B cell (primary cell): ENCODE data around the gene DYDC2. TPM values are rescaled to one million over a fixed set of nuclear protein-coding genes. Genes with fewer than 3 reads are reported as not detected.

Experiments used
- ATAC-seq: fragments of 200-7000 bp; cut with Tn5 transposase; one replicate; pipeline ENCODE4 v1.10.0; 2021; ENCODE audit warnings: low read depth, mild to moderate bottlenecking, moderate number of reproducible peaks, moderate library complexity
- CTCF ChIA-PET: fragments of 350-600 bp; sonication (Branson Sonifier 250); formaldehyde crosslinking; loops from one replicate; lab custom pipeline; 2021; ENCODE audit warnings: antibody characterized with exemption, inconsistent platforms; lab: Charles Lee
- POLR2A ChIA-PET: fragments of 350-600 bp; sonication (Branson Sonifier 250); formaldehyde crosslinking; loops from one replicate; lab custom pipeline; 2021; ENCODE audit warnings: antibody characterized with exemption; lab: Charles Lee
- DNase-seq: peaks from one replicate; pipeline ENCODE4 v3.0.0; 2013
- H2AFZ ChIP-seq: 2 replicates; pipeline ENCODE4 v1.6.1; 2012; ENCODE audit warnings: mild to moderate bottlenecking, low read depth, low read length; ENCODE audit not compliant: insufficient read depth, poor library complexity, severe bottlenecking
- H3K27ac ChIP-seq, 2 donors: 1 replicate in 1 of 2; 2 replicates in 1 of 2; pipeline ENCODE4 v1.5.1; 2012 to 2013; ENCODE audit warnings: low read length in 2 of 2, mild to moderate bottlenecking in 2 of 2, moderate library complexity in 1 of 2
- H3K27me3 ChIP-seq, 4 experiments: fragments of 200-600 bp in 1 of 4; sonication (generic) in 1 of 4; replicated peaks in 1 of 4; 1 replicate in 2 of 4; 2 replicates in 2 of 4; pipeline versions ENCODE4 v1.6.1 to v1.7.0; 2013 to 2016; ENCODE audit warnings: low read length in 3 of 4, mild to moderate bottlenecking in 2 of 4, mixed read lengths in 1 of 4, moderate library complexity in 1 of 4; ENCODE audit not compliant: insufficient read depth in 4 of 4, control insufficient read depth in 3 of 4; ENCODE audit errors: control extremely low read depth in 1 of 4
- H3K36me3 ChIP-seq, 2 experiments: replicated peaks in 1 of 2; 1 replicate in 1 of 2; 2 replicates in 1 of 2; pipeline versions ENCODE4 v1.6.1 to v1.7.1; 2013; ENCODE audit warnings: low read length in 1 of 2; ENCODE audit not compliant: insufficient read depth in 2 of 2, control insufficient read depth in 1 of 2; ENCODE audit errors: control extremely low read depth in 1 of 2, extremely low read depth in 1 of 2
- H3K4me1 ChIP-seq, 2 donors: fragments of 200-600 bp in 1 of 2; sonication (generic) in 1 of 2; 1 replicate in 1 of 2; 2 replicates in 1 of 2; pipeline versions ENCODE4 v1.5.1 to v1.6.1; 2013 to 2017; ENCODE audit warnings: low read length in 2 of 2; ENCODE audit not compliant: control insufficient read depth in 2 of 2, insufficient read depth in 2 of 2
- H3K4me2 ChIP-seq: replicated peaks from 2 replicates; pipeline ENCODE3; 2012; ENCODE audit warnings: mild to moderate bottlenecking, low read depth, low read length; ENCODE audit not compliant: poor library complexity, severe bottlenecking
- H3K4me3 ChIP-seq, 5 experiments: fragments of 200-600 bp in 1 of 5; sonication (generic) in 1 of 5; 1 replicate in 3 of 5; 2 replicates in 2 of 5; pipeline versions ENCODE4 v1.5.1 to v1.7.0; 2011 to 2016; ENCODE audit warnings: low read length in 4 of 5, mild to moderate bottlenecking in 4 of 5, low read depth in 2 of 5, control low read depth in 1 of 5, moderate library complexity in 1 of 5; ENCODE audit not compliant: insufficient read depth in 1 of 5; ENCODE audit errors: control extremely low read depth in 1 of 5, extremely low read depth in 1 of 5
- H3K79me2 ChIP-seq: fragments of 200-600 bp; sonication (generic); one replicate; pipeline ENCODE4 v1.6.0; 2016; ENCODE audit warnings: low read length; ENCODE audit not compliant: control insufficient read depth, insufficient read depth
- H3K9ac ChIP-seq: fragments of 200-600 bp; sonication (generic); 2 replicates; pipeline ENCODE4 v1.6.1; 2017; ENCODE audit warnings: mild to moderate bottlenecking, low read length, moderate library complexity
- H3K9me3 ChIP-seq, 3 donors: one replicate each; pipeline versions ENCODE4 v1.6.1 to v1.7.1; 2013; ENCODE audit warnings: low read length in 2 of 3; ENCODE audit not compliant: control insufficient read depth in 2 of 3, insufficient read depth in 1 of 3; ENCODE audit errors: control extremely low read depth in 1 of 3
- H4K20me1 ChIP-seq: 2 replicates; pipeline ENCODE4 v1.6.0; 2012; ENCODE audit warnings: mild to moderate bottlenecking, low read length; ENCODE audit not compliant: insufficient read depth, control insufficient read depth, poor library complexity, severe bottlenecking
- H3K27ac Mint-ChIP-seq: one replicate; pipeline ENCODE4 v1.8.0; 2021; ENCODE audit warnings: mixed read lengths
- H3K27me3 Mint-ChIP-seq: one replicate; pipeline ENCODE4 v1.8.0; 2021; ENCODE audit warnings: mixed read lengths
- H3K4me1 Mint-ChIP-seq: one replicate; pipeline ENCODE4 v1.8.0; 2021; ENCODE audit warnings: mixed read lengths
- H3K4me3 Mint-ChIP-seq: one replicate; pipeline ENCODE4 v1.8.0; 2021; ENCODE audit warnings: mixed read lengths
- H3K9me3 Mint-ChIP-seq: one replicate; pipeline ENCODE4 v1.8.0; 2022; ENCODE audit warnings: mixed read lengths; ENCODE audit not compliant: insufficient read depth
- EZH2 ChIP-seq: IDR thresholded peaks from 2 replicates; pipeline ENCODE4 v1.6.1; 2012; ENCODE audit warnings: borderline replicate concordance, low read depth, mild to moderate bottlenecking, moderate library complexity, low read length; ENCODE audit not compliant: insufficient read depth, poor library complexity, severe bottlenecking
- WGBS: methylation state at CpG from one replicate; pipeline ENCODE4 v1.1.5; 2013; ENCODE audit warnings: missing lambda C conversion rate; ENCODE audit not compliant: insufficient coverage; 5-methylcytosine and 5-hydroxymethylcytosine counted together
- intact Hi-C: fragments of 100-400 bp; cut with micrococcal nuclease; formaldehyde crosslinking; loops from one replicate; pipeline ENCODE4 v1.10.0; 2022
- polyA plus RNA-seq: library from polyadenylated mRNA; depleted of rRNA; stranded (reverse); fragments of >200 nt; gene quantifications from 2 replicates; pipeline ENCODE4 v1.2.3, GENCODE V29; 2012
- total RNA-seq, 2 donors: library from RNA; stranded (reverse); fragments of 120-200 nt in 1 of 2; gene quantifications; 1 replicate in 1 of 2; 2 replicates in 1 of 2; pipeline versions ENCODE4 v1.2.3 to v1.2.4, GENCODE V29; 2013 to 2022
- TF ChIP-seq, protein P1 (sequence below): fragments of 200-600 bp; IDR thresholded peaks from one replicate; pipeline ENCODE4 v1.8.0; 2022; ENCODE audit warnings: antibody characterized with exemption, mild to moderate bottlenecking

DYDC2 gene
- total and polyA plus RNA-seq, 2 donors (not counting 1 experiment from before 2014, with no cell fraction given) = not detected

DNA sequence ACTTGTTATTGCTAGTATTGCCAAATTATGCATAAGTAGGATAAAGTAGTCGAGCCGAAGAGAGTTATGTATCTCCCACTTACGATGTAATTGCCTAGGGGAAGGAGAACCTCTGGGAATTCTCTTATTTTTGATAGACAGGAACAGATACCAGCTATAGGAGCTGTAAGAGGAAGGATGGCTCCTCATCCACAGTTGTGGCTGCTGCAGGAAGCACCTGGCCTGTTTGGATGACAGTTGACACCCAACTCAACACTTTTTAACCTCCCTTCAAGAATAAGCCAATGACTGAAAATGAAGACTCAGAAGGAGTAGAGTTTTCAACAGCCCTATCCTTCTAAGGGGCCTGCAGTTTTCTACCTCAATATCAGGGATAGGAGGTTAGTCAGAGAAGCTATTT lies 6.3 kb upstream of the DYDC2 start:
- TF ChIP-seq EZH2 = no peak
- TF ChIP-seq, protein P1, sequence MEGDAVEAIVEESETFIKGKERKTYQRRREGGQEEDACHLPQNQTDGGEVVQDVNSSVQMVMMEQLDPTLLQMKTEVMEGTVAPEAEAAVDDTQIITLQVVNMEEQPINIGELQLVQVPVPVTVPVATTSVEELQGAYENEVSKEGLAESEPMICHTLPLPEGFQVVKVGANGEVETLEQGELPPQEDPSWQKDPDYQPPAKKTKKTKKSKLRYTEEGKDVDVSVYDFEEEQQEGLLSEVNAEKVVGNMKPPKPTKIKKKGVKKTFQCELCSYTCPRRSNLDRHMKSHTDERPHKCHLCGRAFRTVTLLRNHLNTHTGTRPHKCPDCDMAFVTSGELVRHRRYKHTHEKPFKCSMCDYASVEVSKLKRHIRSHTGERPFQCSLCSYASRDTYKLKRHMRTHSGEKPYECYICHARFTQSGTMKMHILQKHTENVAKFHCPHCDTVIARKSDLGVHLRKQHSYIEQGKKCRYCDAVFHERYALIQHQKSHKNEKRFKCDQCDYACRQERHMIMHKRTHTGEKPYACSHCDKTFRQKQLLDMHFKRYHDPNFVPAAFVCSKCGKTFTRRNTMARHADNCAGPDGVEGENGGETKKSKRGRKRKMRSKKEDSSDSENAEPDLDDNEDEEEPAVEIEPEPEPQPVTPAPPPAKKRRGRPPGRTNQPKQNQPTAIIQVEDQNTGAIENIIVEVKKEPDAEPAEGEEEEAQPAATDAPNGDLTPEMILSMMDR = no peak
- intact Hi-C loops = no loop called here

DNA sequence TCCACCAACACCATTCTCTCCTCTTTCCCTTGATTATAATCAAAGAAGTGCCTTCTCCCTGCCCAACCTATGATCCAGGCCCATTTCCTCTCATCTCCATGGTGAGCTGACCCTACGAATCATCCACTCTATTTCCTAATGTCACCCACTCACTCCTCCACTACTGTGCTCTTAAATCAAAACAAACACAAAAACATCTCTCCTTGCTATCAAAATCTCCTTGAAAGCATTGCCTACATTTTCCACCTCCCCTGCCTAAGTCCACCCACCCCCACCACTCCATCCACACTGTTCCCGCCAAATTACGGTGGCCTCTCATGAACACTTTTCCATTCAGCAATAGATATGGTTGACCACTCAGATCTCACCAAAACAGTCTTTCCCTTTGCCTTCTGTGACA lies 5.4 kb upstream of the DYDC2 start:
- no peak for TF ChIP-seq EZH2
- TF ChIP-seq, protein P1 = no peak
- Histone ChIP-seq H4K20me1 (no peaks in the 10 kb centered on the region), H3K9ac (no peak overlapping the region), H3K9me3 (no peaks in the 10 kb centered on the region), H3K27me3 (peaks cover 0 to 6% (median 2%) of the 10 kb centered on the region in 4 experiments), H3K79me2 (no peaks in the 10 kb centered on the region), H3K4me1 (peaks cover 1 to 2% of the 10 kb centered on the region in 2 donors), H2AFZ (no peak overlapping the region), H3K4me2 (no peak overlapping the region), H3K27ac (no peak overlapping the region), H3K4me3 (no peak overlapping the region), H3K36me3 (no peaks in the 10 kb centered on the region)
- peaks cover 41% of the 10 kb centered on the region for H3K27me3 Mint-ChIP-seq
- CTCF ChIA-PET = no interaction called here
- 93% methylated on average over 3 of the region's 3 CpGs for WGBS
- H3K4me3 Mint-ChIP-seq = no peak overlapping the region
- ATAC-seq (no peak), DNase-seq (no peak)
- peaks cover 5% of the 10 kb centered on the region for H3K4me1 Mint-ChIP-seq
- intact Hi-C loops = no loop called here
- H3K9me3 Mint-ChIP-seq = no peaks in the 10 kb centered on the region
- POLR2A ChIA-PET = no interaction called here
- H3K27ac Mint-ChIP-seq = no peak overlapping the region

More for the DNA sequence above, 6.3 kb upstream of the DYDC2 start:
- Histone ChIP-seq H3K9me3 (no peaks in the 10 kb centered on the region), H3K79me2 (no peaks in the 10 kb centered on the region), H4K20me1 (no peaks in the 10 kb centered on the region), H3K4me3 (no peak overlapping the region), H3K27me3 (peaks cover 0 to 3% (median 1%) of the 10 kb centered on the region in 4 experiments), H3K27ac (no peak overlapping the region), H3K4me1 (no peaks in the 10 kb centered on the region), H3K9ac (no peak overlapping the region), H3K4me2 (no peak overlapping the region), H3K36me3 (no peaks in the 10 kb centered on the region), H2AFZ (no peak overlapping the region)
- Mint-ChIP-seq H3K4me1 (no peaks in the 10 kb centered on the region), H3K9me3 (no peaks in the 10 kb centered on the region), H3K4me3 (no peak overlapping the region), H3K27me3 (peaks cover 35% of the 10 kb centered on the region), H3K27ac (no peak overlapping the region)
- ChIA-PET CTCF (no interaction called here), POLR2A (no interaction called here)
- DNase-seq (no peak), ATAC-seq (no peak)
- WGBS = 7% methylated on average over 3 of the region's 3 CpGs
